ENCODE data around the gene ASCC3.
A peak's percentile ranks its signal among the peaks of the same experiment; 100 is the strongest.

DNA sequence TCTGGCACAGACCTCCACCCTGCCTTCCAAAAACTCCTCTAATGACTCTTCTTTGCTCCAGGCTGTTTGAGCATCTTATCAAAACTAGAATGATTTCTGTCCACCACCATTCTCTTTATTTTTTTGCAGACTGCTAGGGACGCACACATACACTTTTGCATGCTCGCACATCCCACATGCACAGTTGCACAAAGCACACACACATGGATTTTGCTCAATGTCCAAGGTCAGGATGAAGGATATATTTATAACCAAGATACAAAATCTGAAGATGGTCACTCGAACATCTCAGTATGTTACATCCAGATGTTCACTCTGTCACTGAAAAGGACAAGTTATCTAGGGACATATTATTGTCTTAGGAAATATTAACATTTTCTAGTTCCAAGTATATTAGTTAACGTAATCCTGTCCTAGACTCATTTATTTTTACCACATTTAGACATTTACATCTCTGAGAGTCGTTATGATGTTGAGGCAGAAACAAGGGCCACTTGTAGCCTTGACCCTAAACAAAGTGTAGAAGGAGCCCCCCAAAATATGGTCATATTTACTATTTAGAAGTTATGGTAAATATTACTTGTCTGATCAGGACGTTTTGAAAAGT is 413.0 kb downstream of the ASCC3 start:
- TF ChIP-seq CTCF (IDR thresholded peaks at IDR 0.05; ENCODE audit: extremely low read depth in 1 of 2, insufficient read depth in 1 of 2, low read depth in 1 of 2, low read length in 2 of 2): no peak
- TF ChIP-seq MAX (IDR thresholded peaks at IDR 0.05; ENCODE audit: insufficient read depth, insufficient read length): no peak
- TF ChIP-seq EZH2 (IDR thresholded peaks at IDR 0.05; ENCODE audit: borderline replicate concordance, low read depth, low read length, severe bottlenecking): peak; percentile 14
- TF ChIP-seq POLR2AphosphoS5 (IDR thresholded peaks at IDR 0.05; ENCODE audit: insufficient read depth, low read depth, low read length): no peak
